ENCODE results near the gene KRTAP3-2.

GRCh38 chr17:40996829-40997228 is 2.9 kb downstream of the KRTAP3-2 start:
- TF ChIP-seq POLR2AphosphoS5 (IDR thresholded peaks at IDR 0.05) (no peak), CTCF (IDR thresholded peaks at IDR 0.05) (no peak), POLR2A (IDR thresholded peaks at IDR 0.05) (no peak)
